Measurements from ENCODE around the gene PLA2G2A.
"Not testable (repeated sequence)": the region's sequence is repeated elsewhere in the genome, so short reads cannot be mapped to it uniquely, and the experiment has no call there.

PLA2G2A gene

DNA sequence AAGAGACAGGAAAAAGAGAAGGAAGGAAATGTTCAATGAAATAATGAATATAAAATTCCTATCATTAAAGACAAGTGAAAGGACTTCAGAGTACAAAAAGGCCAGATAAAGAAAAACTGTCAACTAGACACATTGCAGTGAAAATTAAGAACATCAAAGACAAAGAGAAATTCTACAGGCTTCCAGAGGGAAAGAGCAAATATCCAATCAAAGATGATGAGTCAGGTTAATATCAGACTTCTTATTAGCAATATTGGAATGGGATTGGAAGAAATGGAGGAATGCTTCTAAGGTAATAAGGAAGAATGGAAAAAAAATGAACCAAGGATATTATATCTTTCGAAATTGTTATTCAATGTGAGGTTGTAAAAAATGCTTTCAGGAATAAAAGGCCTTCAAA is 7.8 kb downstream of the PLA2G2A start:
- no peak for DNase-seq

DNA sequence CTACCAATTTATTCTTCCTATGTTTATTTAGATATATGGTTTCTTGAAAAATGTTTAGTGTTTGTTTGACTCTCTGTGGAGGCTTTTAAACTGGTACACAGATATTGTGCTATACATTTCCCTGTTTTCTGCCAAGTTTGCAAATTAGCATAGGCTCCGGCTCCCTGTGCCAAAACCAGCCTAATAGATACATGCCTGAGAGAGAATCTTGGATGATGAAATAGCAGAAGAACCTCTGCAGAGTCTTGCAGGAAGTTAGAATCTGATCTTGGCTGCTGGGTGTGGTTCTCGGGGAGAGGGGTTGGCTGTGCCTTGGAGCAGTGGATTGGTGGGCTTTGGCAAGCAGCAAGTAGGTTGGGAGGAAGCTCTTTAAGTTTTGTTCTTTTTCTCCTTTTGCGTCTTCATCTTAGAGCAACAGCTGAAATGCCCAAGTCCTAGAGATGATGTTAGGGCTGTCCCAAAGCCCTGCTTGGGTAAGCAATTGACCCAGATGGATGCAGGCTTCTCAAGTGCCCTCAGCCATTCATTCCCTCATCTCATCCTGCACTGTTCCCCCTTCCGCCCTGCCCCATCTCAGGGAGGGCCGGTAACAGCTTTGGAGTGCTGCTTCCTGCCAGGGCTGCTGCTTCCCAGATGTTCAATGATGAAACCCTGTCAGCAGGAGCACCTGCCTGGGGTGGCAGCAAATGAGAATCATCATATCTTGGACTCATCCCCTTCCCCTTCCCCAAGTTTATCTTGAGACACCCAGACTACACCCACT is 9.3 kb downstream of the PLA2G2A start:
- no peak for DNase-seq

DNA sequence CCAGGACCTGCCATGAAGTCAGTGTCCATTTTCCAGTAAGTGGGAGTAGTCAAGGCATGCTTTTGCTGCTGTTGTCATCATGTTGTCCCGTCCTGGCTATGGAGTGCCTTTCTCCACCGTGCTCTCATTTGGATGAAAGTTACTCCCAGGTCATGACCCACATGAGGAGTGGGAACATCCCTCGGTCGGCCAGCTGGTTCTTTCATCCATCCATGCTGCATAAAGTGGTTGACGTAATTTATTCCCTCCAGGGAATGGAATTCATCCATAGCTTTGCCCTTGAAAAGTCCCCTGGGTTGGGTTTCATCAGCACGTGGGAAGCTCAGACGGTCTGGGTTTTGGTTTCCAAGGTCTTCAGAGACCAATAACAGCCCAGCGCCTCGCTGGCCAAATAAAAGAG is 11.6 kb downstream of the PLA2G2A start:
- no peak for DNase-seq

DNA sequence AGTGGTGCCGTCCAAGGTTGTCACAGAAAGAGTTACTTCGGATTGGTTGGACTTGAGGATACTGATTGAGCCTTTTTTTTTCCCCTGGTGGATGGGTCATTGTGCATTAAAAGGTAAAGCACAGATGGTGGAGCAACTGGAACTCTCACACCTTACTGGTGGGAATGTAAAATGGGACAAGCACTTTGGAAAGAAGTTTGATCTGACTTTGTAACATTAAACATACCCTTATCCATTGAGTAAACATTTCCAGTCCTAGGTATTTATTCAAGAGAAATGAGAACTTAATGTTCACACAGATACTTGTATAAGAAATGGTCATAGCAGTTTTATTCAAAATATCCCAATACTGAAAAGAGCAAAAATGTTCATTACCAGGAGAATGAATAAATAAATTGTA is 14.9 kb downstream of the PLA2G2A start:
- no peak for DNase-seq

DNA sequence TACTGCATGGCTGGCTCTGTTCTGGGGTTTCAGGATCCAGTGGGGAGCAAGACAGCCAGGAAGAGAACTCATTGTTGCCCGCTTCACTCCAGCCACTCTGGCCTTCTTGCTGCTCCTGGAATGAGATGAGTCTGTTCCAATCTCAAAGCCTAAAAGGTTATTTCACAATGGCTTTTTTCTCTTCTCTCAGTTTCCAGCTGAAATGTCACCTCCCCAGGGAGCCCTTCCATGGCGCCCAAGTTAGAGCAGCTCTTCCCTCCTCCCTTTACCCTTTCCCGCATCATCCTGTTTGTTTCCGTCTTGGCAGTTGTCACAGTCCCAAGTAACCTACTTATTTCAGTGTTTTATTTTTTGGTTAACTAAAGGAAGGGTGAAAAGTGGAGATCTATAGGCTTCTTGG is 15.8 kb downstream of the PLA2G2A start:
- DNase-seq = no peak

DNA sequence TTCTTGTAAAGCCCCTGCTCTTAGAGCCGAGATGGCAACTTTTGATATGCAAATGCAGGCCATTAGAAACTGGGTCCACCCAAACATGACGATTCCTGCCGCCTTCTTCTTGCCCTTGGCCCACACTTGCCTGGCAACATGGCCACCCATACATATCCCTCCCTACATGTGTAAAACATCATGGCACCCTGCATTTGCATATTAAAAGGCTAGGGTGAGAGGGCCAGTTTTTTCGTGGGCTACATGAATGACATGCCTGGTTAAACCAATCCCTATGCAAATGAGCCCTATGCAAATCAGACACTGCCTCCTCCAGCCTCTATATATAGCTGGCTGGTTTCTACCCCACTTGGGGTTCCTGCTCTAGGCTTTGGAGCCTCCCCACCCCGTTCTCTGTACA is 18.8 kb downstream of the PLA2G2A start:
- no peak for DNase-seq

DNA sequence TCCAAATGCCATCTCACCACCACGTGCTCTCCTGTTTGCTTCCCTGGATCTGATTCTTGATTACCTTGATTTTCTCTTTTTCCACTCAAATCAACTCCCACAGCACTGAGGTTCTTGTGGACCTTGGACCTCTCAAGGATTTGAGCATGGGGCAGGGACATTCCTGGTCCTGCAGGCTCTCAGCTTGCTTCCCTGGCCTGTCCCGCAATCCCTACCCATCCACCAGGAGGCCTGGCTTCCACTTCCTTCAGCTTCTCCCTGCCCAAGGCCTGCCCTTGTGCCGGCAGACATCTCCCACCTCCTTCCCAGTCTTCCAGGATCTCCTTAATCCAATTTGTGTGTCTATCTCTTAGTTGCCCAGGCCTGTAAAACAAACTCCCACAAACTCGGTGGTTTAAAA is 21.6 kb downstream of the PLA2G2A start:
- no peak for DNase-seq

DNA sequence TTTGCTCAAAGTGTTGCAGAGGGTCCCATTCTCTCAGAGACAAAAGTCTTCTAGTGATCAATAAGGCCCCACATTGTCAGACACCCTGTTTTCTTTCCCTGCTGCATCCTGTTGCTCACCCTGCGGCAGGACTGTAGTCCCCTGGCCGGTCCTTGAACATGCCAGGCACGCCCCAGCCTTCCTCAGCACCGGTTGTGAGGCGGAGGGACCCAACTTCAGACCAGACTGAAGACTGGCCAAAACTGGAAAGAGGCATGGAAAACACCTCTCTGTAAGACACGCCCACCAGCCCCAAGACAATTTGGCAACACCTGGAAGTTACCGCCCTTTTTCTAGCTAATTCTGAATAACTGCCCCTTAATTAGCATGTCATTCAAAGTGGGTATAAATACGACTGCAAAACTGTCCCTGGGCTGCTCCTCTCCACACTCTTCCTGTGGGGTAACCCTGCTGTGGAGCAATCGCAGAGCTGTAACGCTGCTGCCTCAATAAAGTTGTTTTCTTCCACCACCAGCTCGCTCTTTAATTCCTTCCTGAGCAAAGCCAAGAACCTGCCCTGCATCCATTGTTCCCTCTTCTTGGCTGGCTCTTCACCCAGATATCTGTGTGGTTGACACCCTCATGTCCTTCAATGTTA is 23.8 kb downstream of the PLA2G2A start:
- DNase-seq = no peak

DNA sequence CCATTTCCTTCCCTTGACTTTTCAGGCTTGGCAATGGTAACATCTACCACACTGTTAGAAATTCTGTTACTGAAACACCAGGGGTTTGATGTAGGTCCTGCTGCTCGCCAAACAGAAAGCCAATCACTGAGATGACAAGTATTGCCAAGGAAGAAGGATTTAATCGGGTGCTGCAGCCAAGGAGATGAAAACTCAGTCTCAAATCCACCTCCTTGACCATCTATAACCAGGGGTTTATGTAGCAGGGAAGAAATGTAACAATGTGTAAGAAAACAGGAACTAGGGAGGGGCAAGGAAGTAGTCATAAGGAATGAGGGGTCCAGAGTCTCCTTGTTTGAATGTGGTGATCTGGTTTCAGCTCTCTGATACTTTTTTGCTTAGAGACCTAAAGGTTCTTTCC is 25.4 kb downstream of the PLA2G2A start:
- DNase-seq = no peak

DNA sequence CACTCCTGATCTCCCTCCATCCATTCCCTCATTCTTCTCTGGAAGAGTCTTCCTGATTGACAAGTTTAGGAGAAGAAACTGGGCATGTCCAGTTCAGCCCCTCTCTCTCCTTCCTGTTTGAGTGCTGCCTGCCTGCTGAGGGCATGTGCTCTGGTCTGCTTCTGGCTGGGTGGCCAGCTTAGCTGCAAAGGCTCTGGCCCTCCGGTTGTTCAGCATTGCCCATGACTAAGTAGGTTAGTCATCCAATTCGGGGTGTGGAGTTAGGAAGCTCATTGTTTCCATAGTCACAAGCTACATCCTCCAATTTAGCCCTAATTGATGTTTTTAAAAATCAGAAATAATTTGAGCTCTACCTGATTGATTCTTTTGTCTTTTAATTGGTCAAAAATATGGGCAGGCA is 30.4 kb downstream of the PLA2G2A start:
- no peak for DNase-seq

DNA sequence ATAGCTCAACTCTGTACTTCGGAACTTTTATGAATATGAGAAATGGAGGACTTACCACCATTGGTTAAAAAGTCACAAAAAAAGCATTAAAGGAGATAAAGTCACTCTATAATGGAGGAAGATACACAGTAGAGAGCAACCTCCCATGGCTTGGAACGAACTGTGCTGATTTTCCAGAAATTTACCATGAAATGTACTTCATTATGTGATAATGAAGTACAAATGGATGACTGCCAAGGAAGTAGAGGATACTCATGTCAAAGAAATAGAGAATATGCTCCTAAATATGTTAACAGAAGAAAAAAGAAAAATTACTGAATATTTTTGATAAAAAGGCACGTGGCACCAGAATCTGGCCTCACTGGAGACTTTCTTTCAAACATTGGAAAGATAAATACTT is 32.4 kb downstream of the PLA2G2A start:
- DNase-seq = no peak

DNA sequence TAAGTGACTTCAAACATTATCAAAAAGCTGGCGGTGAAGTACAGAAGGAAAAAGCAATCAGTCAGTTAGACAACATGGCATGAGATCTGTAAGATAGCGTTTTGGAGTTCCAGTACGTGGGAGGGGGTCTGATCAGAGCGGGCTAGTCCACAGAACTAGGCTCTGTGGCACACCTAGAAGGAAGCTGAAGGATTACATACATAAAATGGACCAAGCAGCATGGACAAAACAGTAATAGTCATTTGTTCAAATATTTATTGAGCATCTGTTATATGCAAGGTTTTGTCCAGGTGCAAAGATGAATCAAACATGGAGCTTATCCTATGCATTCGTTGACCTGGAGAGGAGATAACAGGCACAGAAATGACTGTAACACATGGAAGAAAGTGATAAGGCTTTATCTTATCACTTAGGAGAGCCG is 33.1 kb downstream of the PLA2G2A start:
- DNase-seq = no peak

DNA sequence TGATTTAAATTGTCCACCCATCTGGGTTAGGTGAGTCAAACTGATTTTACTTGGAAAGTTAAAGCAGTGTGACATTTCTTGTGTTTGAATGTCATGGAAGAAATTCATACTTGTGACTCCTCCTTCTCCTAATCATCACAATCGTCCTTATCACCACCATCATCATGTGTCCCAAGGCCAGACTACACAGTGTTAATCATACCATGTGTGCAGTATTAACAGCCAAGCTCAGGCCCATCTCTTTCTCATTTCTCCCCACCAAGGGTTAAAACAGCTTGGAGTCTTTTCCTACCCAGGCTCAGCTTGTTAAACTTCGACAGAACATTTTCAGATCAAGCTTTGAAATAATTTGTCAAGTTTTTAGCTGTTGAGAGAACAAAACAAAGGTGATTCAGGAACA is 33.5 kb downstream of the PLA2G2A start:
- no peak for DNase-seq

DNA sequence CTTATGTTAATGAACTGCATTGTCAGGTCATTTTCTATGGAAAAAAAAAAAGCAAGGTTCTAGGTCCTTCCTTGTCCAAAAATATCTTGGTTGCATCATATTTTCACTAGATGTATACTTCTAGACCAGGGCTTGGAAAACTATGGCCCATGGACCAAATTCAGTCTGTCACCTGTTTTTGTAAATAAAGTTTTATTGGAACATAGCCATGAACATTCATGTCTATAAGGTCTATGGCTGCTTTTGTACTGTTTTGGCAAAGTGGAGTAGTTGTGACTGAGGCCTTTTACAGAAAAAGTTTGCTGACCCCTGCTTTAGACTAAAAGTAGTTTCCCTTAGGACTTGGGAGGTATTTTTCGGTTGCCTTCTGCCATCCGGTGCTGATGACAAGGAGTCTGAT is 36.8 kb downstream of the PLA2G2A start:
- DNase-seq = no peak

DNA sequence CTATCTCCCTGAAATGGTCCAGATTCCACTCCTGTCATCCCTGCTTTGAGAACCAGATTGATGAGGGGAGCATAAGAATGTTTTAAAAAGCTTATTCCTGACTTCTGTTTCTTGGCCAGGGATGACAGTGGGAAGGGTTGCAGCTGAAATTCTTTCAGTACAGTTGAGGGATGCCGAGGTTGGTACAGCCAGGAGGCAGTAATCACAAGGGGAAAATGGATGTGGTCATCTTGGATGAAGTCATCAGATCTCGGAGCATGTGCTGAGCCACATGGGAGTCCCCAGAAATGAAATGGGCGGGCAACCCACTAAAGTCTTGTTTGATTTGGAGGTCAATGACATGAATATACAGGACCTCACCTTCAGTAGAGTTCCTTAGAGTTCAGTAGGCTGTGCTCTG is 37.3 kb downstream of the PLA2G2A start:
- no peak for DNase-seq

DNA sequence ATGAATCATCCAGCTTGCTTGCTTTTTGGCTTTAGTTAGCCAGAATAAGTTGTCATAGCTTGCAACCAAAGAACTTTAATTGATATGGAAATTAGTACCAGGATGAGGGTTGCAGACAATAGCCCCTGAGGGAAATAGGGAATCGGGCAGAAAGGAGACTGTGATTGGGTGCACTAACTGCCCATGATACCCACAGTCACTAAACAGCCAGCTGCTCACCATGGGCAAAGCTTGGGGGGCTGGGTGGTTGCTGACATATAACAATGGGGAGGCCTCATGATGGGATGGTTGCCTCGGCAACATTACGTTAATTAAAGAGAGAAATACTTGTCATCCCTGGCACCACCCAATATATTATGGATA is 38.2 kb downstream of the PLA2G2A start:
- DNase-seq = no peak

DNA sequence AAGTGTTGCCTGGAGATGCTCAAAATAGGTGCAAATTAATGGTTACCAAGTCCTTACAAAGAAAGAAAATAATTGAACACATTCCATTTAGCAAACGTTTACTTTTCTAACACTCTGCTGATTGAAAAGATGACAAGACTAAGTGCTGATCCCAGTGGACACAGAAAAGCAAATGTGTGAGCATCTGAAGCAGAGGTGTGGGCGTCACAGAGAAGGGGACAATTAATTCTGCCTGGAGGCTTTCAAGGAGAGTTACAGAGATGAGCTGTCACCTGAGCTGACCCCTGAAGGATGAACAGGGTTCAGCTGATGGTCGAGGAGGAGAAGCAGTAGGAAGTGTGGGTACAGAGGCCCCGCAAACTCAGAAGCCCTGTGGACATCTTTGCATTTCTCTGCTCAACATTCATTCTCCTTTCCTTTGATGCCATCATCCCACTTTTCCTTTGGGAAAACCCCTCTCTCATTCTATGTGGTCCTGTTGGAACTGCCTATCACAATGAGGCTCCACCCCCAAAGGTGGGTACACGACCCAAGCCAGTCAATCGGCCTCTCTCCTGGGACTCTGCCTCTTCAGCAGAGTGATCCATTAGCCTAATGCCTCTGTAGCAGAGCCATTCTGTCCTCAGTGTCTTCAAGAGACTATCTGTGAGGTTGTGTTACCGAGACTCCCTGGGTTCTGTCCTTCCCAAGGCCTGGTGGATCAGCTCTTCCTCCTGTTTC is 38.8 kb downstream of the PLA2G2A start:
- DNase-seq = no peak

DNA sequence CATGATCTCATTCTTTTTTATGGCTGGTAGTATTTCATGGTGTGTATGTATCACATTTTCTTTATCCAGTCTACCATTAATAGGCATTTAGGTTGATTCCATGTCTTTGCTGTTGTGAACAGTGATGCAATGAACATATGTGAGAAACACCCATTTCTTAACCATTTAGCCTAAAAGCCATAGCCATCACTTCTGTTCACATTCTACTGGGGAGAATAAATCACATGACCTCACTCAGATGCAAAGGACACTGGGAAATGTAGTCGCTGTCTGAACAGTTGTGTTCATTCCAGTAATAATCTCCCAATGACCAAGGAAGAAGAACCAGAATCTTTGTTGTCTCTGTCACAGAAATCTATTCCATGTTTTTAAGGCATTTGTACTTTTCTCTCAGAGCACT is 40.9 kb downstream of the PLA2G2A start:
- no peak for DNase-seq

DNA sequence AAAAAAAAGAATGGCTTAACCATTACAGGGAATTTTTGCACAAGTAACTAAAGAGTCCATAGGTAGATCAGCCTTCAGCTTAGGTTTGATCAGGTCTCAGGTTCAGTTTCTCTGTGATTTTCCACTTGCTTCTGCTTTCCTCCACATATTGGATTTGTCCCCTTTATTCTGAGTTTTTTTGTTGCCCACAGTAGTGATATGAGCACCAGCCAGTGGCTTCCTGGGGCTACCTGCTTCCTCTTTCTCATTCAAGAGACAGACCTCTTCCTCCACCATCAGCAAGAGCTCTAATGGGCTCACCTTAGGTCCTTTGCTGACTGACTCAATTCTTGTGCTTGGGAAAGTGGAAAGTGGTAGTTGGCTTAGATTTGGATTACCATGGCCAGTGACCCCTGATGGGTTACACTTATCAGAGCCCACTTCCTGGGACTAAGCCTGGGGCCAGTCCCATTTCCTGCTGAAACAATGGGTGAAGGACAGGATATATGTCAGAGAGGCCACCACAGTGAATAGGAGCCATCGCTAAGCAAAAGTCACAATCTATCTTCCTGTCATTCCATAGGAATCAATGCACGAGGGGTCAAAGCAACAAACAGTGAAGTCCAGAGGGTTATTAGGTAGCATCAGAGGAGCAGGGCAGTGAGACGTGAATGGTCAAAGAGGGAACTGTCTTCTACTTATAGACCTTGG is 43.2 kb downstream of the PLA2G2A start:
- DNase-seq = no peak

DNA sequence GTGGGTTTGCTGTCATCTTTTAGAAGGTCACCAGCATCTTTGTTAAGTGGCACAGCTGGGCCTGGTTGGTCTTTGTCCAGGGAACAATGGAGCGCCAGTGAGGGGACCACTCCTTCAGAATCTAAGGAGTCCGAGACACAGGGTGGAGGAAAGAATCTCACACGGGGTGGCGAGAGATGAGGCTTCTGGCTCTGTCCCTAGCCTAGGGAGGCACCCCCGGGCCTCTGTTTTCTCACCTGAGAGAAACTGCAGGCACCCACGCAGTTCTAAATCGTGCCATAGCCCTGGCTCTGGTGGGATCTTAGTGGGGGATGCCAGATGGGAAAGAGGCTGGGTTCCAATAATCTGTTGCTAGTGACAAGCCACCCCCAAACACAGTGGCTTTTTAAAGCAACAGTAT is 45.1 kb downstream of the PLA2G2A start:
- no peak for DNase-seq

DNA sequence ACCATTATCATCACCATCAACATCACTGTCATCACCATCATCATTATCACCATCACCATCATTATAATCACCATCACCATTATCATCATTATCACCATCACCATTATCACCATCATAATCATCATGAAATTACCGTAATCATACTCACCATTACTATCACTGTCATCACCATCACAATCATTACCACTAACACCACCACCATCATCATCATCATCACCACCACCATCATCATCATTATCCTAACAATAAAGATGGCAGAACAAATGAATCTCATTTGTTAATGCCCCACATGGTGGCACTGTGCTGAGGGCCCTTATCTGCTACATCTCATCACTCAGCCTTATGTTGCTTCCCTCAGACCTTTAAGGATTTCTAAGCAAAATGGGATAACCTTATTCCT is 46.6 kb downstream of the PLA2G2A start:
- DNase-seq = no peak

DNA sequence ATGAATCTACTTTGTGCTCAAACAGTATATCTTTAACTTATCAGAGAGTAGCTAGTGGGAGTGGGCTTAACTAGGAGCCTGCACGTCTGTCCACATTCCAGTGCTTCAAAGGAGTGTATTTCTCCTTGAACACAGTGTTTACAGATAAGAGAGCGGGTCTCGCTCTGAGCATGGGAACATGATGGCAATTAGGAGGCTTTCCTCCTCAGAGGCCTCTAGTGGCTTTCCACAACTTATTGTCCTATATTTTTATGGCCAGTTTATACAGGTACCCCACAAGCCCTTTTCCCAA is 52.3 kb downstream of the PLA2G2A start:
- not testable (repeated sequence) for DNase-seq

DNA sequence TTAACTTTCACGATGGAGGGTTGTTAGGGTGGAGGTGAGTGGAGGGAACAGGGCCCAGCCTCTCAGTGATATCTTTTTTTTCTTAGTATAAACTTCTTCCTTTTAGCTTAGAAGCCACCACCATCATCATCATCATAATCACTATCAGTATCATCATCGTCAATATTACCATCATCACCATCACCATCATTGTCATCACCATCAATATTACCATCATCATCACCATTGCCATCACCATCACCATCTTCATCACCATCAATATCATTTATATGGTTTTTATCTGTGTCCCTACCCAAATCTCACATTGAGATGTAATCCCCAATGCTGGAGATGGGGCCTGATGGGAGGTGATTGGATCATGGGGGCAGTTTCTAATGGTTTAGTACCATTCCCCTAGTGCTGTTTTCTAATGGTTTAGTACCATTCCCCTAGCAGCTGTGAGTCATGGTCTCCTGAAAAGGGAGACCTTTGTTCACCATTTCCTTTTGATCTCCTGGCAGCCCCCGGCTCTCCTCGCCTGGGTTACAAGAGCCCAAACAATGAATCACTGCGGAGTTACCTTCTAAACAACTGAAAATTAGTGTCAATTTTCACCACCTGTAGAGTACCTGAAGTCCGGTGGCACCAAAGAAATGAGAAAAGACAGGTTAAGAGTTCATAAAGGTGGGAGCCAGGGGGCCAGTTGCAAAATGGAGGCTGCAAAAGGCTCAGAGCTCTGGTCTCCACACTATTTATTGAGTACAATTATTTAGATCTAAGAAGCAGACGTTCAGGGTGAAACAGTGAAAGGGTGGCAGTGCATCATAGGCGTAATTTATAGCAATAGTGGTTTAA is 52.9 kb downstream of the PLA2G2A start:
- no peak for DNase-seq

All from T-helper 1 cell (primary cell).